HG02938 (cell line): Measurements from ENCODE around the gene HHAT.
"Not testable (repeated sequence)": the region's sequence is repeated elsewhere in the genome, so short reads cannot be mapped to it uniquely, and the experiment has no call there.

Source experiments
- ATAC-seq: cut with Tn5 transposase; IDR thresholded peaks from one replicate; pipeline ENCODE4 v1.9.1; 2021; ENCODE audit warnings: mild to moderate bottlenecking, moderate library complexity; ENCODE audit not compliant: unreplicated experiment

The HHAT gene

GRCh38 chr1:210354305-210354704, 25.6 kb downstream of the HHAT start:
- not testable (repeated sequence) for ATAC-seq

DNA sequence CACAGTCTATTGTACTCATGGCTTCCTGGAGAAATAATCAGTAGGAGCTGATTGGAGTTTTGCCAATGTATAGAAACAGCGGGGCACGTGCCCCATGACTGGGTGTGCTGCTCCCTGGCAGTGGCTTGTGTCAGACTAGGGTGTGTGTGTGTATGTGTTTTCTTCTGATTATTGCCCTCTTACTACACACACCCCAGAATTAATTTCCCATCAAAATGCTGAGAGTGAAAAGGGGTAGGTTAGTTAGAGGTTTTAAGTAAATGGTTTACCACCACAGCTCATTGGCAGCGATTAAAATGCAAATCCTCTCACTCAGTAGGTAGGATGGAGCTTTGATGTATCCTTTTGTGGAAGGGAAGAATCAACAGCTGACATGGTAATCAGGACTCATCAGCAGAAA, 29.9 kb downstream of the HHAT start:
- no peak for ATAC-seq

DNA sequence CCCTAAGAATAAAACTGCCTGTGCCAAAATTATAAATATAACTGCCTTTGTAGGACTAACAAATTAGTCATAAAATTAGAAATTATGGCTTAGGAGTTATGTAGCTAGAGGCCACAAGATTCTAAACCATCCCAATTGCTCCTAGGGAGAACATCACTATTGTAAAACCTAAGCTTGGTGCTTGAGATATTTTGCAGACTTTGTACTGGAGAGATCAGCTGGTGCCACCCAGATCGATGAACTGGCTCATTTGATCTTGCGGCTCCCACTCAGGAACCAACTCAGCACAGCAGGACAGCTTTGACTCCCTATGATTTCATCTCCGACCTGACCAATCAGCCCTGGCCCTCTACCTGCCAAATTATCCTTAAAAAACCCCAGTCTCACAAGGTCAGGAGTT, 30.6 kb downstream of the HHAT start:
- ATAC-seq: no peak

DNA sequence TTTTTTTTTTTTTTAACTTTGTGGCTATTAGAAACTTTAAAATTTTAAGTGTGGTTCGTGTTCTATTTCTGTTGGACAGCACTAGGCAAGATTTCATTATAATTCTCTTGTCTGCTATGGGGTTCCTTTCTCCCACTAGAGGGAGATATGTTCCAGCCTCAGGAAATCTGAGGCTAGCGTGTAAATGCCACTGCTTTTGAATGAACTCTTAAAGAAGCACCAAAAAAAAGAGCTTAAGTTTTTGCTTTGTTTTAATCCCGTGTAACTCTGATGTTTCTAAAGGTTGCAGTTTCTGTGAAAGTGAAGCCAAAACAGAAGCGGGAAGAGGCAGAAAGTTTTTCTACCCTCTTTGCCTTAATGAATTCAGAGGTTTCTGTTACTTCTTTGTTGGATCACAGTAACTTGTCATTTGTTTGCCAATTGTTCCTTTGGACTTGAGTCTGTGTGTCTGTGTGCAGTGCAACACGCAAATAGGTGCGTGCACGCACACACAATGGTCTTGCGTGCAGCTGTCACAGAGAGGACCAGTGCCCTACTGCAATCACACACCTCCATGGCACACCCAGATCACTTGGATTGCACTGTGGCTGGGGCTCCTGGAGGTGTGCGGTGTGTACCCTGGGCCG, 32.3 kb downstream of the HHAT start:
- ATAC-seq: peak; percentile 62

DNA sequence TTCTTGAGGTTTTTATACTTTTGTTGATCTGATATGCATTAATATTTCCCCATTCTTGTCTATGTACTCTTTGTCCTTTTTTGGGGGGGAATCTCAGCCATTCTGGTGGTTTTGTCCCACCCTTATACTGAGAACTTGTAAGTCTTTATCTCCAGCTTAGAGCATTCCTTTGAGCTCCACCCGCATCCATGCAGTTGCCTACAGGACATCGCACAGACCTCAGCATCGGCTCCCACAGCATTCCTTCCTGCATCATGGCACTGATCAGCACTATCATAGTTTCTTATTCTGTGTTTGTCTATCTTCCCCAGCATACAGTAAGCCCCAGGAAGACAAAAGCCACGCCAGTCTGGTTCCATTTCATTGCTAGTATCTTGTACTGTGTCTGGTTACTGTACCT, 33.0 kb downstream of the HHAT start:
- ATAC-seq: no peak

DNA sequence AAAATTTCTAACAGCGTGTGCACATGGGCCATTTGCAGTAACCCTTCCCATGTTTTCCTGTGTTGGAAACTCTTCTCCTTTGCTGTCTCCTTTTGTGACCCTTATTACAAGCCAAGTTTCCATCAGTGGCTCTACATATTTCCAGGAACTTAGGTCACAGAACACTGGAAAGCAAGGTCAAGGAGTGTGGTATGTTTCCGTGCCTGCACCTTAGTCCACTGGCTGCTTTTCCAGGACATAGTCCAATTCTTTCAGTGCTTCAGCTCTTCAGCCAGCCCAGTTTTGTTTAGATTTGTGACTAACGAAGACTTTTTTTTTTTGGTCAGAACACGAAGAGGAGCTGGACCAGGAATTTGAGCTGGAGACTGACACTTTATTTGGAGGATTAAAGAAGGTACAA, 33.8 kb downstream of the HHAT start:
- ATAC-seq: no peak

DNA sequence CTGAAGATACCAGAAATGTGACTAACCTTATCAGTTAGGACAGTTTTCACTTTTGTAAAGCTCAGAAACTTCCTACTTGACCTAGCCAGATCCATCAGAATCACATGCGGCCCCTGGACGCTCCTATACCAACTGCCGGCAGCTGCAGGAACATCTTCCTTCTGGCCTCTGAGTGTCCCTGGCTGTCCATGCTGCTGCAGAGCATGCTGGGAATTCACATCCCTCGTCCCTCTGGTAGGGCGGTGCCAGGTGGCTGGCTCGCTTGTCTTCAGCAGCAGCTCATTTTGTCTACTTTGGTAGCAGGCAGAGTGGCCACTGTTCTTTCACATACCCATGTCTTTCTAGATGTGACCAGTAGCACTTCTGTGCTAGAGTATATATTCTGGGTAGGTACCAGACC, 34.4 kb downstream of the HHAT start:
- no peak for ATAC-seq

- ATAC-seq: no peak
Measured at GRCh38 chr1:210364479-210364878, 35.8 kb downstream of the HHAT start.

- ATAC-seq: no peak
Measured at GRCh38 chr1:210366767-210367166, 38.1 kb downstream of the HHAT start.

DNA sequence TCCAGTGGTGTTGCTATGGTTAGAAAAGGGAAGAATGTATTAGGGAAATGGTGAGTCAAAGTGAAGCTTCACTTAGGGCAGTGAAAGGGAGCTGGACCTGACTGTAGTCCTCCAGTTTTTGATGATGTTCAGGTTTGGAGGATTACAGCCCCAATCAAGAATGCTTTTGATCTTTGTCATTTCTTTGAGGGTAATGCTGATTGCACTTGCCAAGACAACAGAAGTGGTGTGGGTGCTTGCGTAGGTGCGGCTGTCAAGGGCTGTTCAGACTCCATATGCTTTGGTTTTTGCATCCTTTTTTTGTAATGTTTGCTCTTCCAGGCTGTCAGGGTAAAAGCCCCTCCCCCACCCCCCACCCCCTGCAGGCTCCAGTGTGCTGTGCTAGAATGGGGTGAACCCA, 38.9 kb downstream of the HHAT start:
- no peak for ATAC-seq

DNA sequence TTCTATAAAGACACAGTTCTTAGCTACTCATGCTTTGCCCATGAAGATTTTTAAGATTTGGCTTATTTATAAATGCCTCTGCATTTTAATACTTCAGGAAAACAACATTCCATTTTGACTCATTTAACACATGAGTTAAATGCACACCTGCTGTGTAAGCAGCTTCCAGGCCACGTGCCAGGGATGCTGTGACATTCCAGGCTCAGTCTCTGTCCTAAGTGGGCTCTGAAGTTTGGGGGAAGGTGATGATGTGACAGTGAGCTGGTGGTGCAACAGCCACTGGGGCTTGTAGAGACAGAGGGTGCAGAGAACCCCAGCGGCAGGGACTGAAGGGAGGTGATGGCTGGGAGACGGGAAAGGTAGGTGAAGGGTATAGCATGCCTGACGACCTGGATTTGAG, 40.7 kb downstream of the HHAT start:
- no peak for ATAC-seq

GRCh38 chr1:210371916-210372315, 43.2 kb downstream of the HHAT start:
- no peak for ATAC-seq

- no peak for ATAC-seq
Measured at GRCh38 chr1:210372491-210372890, 43.8 kb downstream of the HHAT start.

GRCh38 chr1:210372931-210373627, 44.4 kb downstream of the HHAT start:
- no peak for ATAC-seq

DNA sequence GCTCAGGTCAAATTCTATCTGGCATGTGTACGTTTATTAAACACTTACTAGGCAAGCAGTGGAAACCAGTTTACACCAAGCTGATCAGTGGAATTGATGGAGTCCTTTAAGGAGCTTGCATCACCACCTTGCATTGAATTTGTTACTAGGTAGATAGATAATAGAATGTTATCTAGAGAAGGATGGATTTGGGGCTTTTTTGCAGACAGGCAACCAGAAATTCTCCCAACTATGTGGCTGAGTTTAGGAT, 44.9 kb downstream of the HHAT start:
- no peak for ATAC-seq

DNA sequence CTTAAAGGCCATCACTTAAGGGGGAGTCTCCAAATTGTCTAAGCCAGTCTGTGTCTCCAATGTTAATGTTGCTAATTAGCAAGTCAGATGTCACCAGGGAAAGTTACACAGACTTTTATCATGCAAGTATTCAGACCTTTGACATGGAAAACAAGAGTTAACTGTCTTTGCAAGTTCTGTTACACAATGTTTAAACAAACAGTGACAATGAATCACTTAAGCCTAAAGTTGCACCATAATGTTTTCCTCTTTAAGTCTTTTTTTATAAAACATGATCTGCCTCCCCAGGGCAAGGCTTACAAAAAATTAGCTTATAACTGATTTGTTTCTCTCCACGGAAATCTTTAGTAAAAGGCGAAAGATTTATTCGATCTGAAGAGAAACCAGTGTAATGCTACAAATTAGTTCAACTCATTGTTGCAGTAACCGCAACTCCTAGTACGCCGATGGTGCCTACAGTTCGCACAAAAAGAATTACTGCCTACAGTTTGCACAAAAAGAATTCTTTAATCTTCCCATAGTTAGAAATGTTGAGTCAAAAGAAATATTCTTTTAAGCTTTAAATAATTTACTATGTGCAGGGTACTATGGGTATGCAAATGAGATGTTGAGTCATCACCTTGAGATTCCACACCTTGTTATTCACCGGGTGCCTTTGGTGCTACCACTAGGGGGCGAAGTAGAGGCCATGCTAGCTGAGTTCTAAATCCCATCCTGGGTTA, 45.3 kb downstream of the HHAT start:
- peak; percentile 77 for ATAC-seq

- no peak for ATAC-seq
Measured at GRCh38 chr1:210374600-210374953, 45.9 kb downstream of the HHAT start.

DNA sequence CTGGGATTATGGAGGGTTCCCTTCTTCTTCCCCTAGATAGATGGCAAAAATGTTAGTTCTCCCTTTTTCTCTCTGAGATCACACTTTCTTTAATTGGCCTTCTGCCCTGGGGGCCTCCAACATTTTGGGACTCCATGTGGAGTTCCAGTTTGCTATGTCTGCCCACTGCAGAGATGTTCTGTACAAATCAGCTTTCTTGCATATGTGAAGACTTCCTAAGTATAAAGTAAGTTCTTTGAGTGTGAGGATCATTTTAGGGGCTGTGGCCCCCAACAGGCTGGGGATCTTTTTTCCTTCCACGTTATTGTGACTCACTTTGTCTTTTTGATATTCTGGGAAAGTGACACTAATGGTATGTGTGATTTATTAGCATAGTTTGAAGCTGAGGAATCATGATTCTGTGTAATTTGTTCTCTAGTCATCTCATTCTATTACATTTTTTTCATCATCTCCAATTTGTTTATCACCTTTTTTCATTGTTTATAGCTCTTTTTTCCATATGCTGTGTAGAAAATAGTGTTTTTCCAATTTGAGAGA, 48.2 kb downstream of the HHAT start:
- no peak for ATAC-seq

DNA sequence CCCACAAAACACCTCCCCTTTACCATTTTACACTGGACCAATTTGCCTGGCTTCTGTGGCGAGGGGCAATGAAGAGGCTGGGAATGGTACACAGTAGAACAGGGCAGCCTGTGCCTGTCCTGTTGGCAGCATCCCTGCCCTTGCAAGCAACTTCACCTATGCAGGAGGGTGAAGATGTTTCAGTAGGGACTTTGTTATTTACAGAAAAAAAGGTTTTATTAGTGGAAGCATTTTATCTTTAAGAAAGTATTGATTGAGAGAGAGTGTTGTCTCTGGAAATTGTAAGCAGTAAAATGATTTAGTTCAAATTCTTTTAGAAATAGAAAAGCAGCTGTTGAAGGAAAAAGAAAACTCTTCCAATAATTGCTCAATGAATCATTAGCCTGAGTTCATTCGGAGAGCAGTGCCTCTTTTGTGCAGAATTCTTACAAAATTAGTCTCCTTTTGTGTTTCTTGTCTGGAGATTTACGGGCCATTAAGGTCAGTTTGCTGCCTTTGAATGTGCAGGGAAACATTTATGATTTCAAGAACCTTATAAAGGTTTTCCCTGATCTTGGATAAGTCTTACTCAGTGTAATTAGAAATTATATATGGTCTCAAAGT, 49.1 kb downstream of the HHAT start:
- no peak for ATAC-seq

GRCh38 chr1:210378736-210379135, 50.0 kb downstream of the HHAT start:
- ATAC-seq: no peak

DNA sequence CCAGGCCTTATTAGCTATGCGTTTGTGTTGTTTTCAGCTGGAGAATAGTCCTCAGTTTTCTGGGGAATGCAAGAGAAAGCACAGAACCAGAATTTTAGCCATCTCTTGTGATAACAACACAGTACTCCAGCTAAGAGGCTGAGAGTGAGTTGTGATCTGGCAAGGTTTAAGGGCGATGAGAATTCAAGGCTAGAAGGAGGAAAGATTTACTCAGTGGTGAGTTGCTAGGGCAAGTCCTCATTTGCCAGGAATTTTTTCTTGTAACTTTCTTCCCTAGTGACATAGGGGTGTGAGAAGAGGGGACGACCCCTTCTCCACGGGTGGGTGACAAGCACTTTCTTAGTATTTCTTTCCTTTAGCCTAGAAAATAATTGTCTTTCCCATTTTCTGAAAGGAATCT, 53.2 kb downstream of the HHAT start:
- ATAC-seq: no peak

- no peak for ATAC-seq
Measured at GRCh38 chr1:210384625-210385024, 55.9 kb downstream of the HHAT start.
